T-cell (primary cell): ENCODE data around the gene MAT2A. TPM values are rescaled to one million over a fixed set of nuclear protein-coding genes. Genes with fewer than 3 reads are reported as not detected.

Experiments used
- ATAC-seq, 4 experiments: fragments of 200-7000 bp in 3 of 4; fragments of 150-1000 bp in 1 of 4; cut with Tn5 transposase; replicated peaks in 1 of 4; 1 replicate in 3 of 4; 2 replicates in 1 of 4; pipeline ENCODE4 v1.10.0; 2021; ENCODE audit warnings: moderate library complexity in 3 of 4, mild to moderate bottlenecking in 2 of 4, moderate number of reproducible peaks in 1 of 4
- CTCF ChIA-PET, 2 donors: fragments of 300-600 bp; sonication (Branson Sonifier 250); formaldehyde crosslinking; loops; one replicate each; lab custom pipeline; 2022; ENCODE audit warnings: antibody characterized with exemption in 2 of 2; lab: Charles Lee
- POLR2A ChIA-PET, 2 donors: fragments of 300-600 bp; sonication (Branson Sonifier 250); formaldehyde crosslinking; loops; one replicate each; lab custom pipeline; 2022; ENCODE audit warnings: antibody characterized with exemption in 2 of 2; lab: Charles Lee
- DNase-seq, 35 experiments: peaks; one replicate each; pipeline versions ENCODE4 v3.0.0 to v3.0.0-alpha.2; 2013 to 2023
- H3K27ac ChIP-seq: one replicate; pipeline ENCODE4 v1.5.1; 2013; ENCODE audit warnings: low read length
- H3K27me3 ChIP-seq, 2 experiments: replicated peaks in 1 of 2; 1 replicate in 1 of 2; 2 replicates in 1 of 2; pipeline versions ENCODE4 v1.6.1 to v1.7.0; 2013; ENCODE audit warnings: low read length in 1 of 2, mixed read lengths in 1 of 2; ENCODE audit not compliant: control insufficient read depth in 2 of 2, insufficient read depth in 2 of 2; ENCODE audit errors: extremely low read depth in 1 of 2
- H3K36me3 ChIP-seq, 2 donors: 1 replicate in 1 of 2; 2 replicates in 1 of 2; pipeline versions ENCODE4 v1.6.1 to v1.7.0; 2013; ENCODE audit warnings: low read length in 1 of 2; ENCODE audit not compliant: control insufficient read depth in 2 of 2, insufficient read depth in 1 of 2; ENCODE audit errors: extremely low read depth in 1 of 2
- H3K4me1 ChIP-seq, 2 experiments: 1 replicate in 1 of 2; 2 replicates in 1 of 2; pipeline versions ENCODE4 v1.6.1 to v1.7.0; 2013; ENCODE audit warnings: low read length in 2 of 2, mixed read lengths in 1 of 2; ENCODE audit not compliant: insufficient read depth in 2 of 2, control insufficient read depth in 1 of 2; ENCODE audit errors: extremely low read depth in 1 of 2
- H3K4me3 ChIP-seq, 2 donors: 1 replicate in 1 of 2; 2 replicates in 1 of 2; pipeline versions ENCODE4 v1.5.1 to v1.7.0; 2013; ENCODE audit warnings: mild to moderate bottlenecking in 2 of 2, low read length in 1 of 2, moderate library complexity in 1 of 2; ENCODE audit not compliant: control insufficient read depth in 1 of 2; ENCODE audit errors: extremely low read depth in 1 of 2
- H3K9me3 ChIP-seq: 2 replicates; pipeline ENCODE4 v1.7.0; 2013
- H3K27ac Mint-ChIP-seq, 2 donors: one replicate each; pipeline ENCODE4 v1.8.0; 2020 to 2021; ENCODE audit warnings: mild to moderate bottlenecking in 2 of 2, mixed read lengths in 2 of 2
- H3K27me3 Mint-ChIP-seq, 2 donors: one replicate each; pipeline ENCODE4 v1.8.0; 2021 to 2022; ENCODE audit warnings: mixed read lengths in 2 of 2
- H3K36me3 Mint-ChIP-seq: one replicate; pipeline ENCODE4 v1.8.0; 2021; ENCODE audit warnings: mixed read lengths
- H3K4me1 Mint-ChIP-seq, 3 donors: one replicate each; pipeline ENCODE4 v1.8.0; 2020 to 2022; ENCODE audit warnings: mixed read lengths in 3 of 3, mild to moderate bottlenecking in 1 of 3
- H3K4me3 Mint-ChIP-seq, 3 donors: one replicate each; pipeline ENCODE4 v1.8.0; 2020 to 2022; ENCODE audit warnings: mild to moderate bottlenecking in 3 of 3, mixed read lengths in 3 of 3, moderate library complexity in 3 of 3
- H3K9me3 Mint-ChIP-seq, 3 donors: one replicate each; pipeline ENCODE4 v1.8.0; 2020 to 2022; ENCODE audit warnings: mixed read lengths in 3 of 3
- WGBS: methylation state at CpG from one replicate; pipeline ENCODE4 v1.1.5; 2013; ENCODE audit warnings: missing lambda C conversion rate; ENCODE audit not compliant: insufficient coverage; 5-methylcytosine and 5-hydroxymethylcytosine counted together
- total RNA-seq, 35 experiments: library from RNA in 6 of 35; stranded (reverse) in 6 of 35; fragments of 120-200 nt in 1 of 35; gene quantifications; one replicate each; pipeline versions ENCODE4 v1.2.1 to v1.2.4 and lab custom pipeline; 2013 to 2026

The MAT2A gene
- total RNA-seq, 5 donors from 2014 or later (not counting 1 experiment from before 2014, with no cell fraction given), result 110 to 184 (median 165) TPM

DNA sequence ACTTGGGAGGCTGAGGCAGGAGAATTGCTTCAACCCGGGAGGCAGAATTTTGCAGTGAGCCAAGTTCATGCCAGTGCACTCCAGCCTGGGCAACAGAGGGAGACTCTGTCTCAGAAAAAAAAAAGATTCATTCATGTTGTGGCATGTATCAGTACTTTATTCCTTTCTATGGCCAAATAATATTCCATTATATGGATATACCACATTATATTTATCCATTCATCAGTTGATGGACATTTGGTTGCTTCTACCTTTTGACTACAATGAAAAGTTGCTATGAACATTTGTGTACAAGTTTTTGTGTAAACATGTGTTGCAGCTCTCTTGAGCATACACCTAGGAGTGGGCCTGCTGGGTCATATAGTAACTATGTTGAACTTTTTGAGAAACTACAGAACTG is 9.2 kb upstream of the MAT2A start:
- CTCF ChIA-PET, result no interaction called here

DNA sequence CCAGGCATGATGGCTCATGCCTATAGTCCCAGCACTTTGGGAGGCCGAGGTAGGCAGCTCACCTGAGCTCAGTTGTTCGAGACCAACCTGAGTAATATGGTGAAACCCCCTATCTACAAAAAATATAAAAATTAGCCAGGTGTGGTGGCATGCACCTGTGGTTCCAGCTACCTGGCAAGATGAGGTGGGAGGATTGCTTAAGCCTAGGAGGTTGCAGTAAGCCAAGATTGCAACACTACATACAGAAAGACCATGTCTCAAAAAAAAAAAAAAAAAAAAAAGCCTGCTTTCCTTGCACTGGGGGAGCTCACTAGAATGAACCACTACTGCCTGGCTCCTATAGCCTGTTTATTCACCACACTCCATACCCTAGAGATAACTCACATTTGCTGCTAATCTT is 7.4 kb upstream of the MAT2A start:
- no peak for DNase-seq
- Mint-ChIP-seq H3K36me3 (no peaks in the 10 kb centered on the region), H3K27me3 (peaks cover 4 to 14% of the 10 kb centered on the region in 2 donors), H3K27ac (no peak overlapping the region), H3K4me1 (peaks cover 0 to 4% (median 3%) of the 10 kb centered on the region in 3 donors), H3K4me3 (no peak overlapping the region), H3K9me3 (no peaks in the 10 kb centered on the region)
- ChIA-PET CTCF (interaction anchor here in 1 of 2 donors (0.7 kb wide), 1 partner anchor 111 kb away, joined by 8 read pairs; no protein-coding TSS in a partner anchor), POLR2A (interaction anchor here in 1 of 2 donors (0.6 kb wide), 1 partner anchor 57 kb away, joined by 3 read pairs; no protein-coding TSS in a partner anchor)
- no peaks in the 10 kb centered on the region for H3K4me1 ChIP-seq
- no peaks in the 10 kb centered on the region for H3K9me3 ChIP-seq
- H3K27ac ChIP-seq, result no peak overlapping the region
- H3K36me3 ChIP-seq, result no peaks in the 10 kb centered on the region
- no CpG with 5 or more reads among the region's 2 CpGs for WGBS
- ATAC-seq, result no peak
- no peak overlapping the region for H3K4me3 ChIP-seq
- H3K27me3 ChIP-seq, result peaks cover 0 to 3% of the 10 kb centered on the region in 2 experiments

More for the DNA sequence above, 9.2 kb upstream of the MAT2A start:
- no CpG with 5 or more reads among the region's 1 CpG for WGBS
- DNase-seq (no peak), ATAC-seq (no peak)
- H3K27ac ChIP-seq, result no peak overlapping the region
- Mint-ChIP-seq H3K36me3 (no peaks in the 10 kb centered on the region), H3K9me3 (no peaks in the 10 kb centered on the region), H3K4me1 (no peaks in the 10 kb centered on the region), H3K4me3 (no peak overlapping the region), H3K27me3 (peaks cover 7 to 14% of the 10 kb centered on the region in 2 donors), H3K27ac (no peak overlapping the region)
- H3K4me3 ChIP-seq, result no peak overlapping the region
- no peaks in the 10 kb centered on the region for H3K36me3 ChIP-seq
- H3K9me3 ChIP-seq, result no peaks in the 10 kb centered on the region
- no peaks in the 10 kb centered on the region for H3K4me1 ChIP-seq
- H3K27me3 ChIP-seq, result peaks cover 0 to 3% of the 10 kb centered on the region in 2 experiments
- POLR2A ChIA-PET, result no interaction called here

DNA sequence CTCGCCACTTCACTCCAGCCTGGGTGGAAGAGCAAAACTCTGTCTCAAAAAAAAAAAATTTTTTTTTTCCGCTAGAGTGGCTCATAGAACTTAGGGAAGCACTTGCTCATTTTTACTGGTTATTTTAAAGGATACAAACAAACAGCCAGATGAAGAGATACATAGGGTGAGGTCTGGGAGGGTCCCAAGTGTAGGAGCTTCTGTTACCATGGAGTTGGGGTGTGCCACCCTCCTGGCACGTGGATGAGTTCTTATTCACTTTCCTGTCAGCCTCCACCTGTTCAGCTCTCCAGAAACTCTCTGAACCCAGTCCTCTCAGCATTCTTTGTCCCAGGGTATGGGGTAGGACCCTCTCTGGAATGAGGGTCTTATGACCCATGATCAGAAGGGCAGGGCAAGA is 4.9 kb upstream of the MAT2A start:
- Histone ChIP-seq H3K36me3 (no peaks in the 10 kb centered on the region), H3K9me3 (no peaks in the 10 kb centered on the region), H3K4me1 (peaks cover 9 to 14% of the 10 kb centered on the region in 2 experiments), H3K4me3 (no peak overlapping the region), H3K27me3 (peaks cover 0 to 3% of the 10 kb centered on the region in 2 experiments), H3K27ac (no peak overlapping the region)
- Mint-ChIP-seq H3K4me1 (peaks cover 15 to 17% (median 15%) of the 10 kb centered on the region in 3 donors), H3K4me3 (no peak overlapping the region), H3K27ac (no peak overlapping the region), H3K9me3 (no peaks in the 10 kb centered on the region), H3K36me3 (no peaks in the 10 kb centered on the region), H3K27me3 (no peaks in the 10 kb centered on the region)
- ATAC-seq (no peak), DNase-seq (no peak)
- ChIA-PET POLR2A (interaction anchor here in 1 of 2 donors (0.7 kb wide), 1 partner anchor 45 kb away, joined by 3 read pairs; no protein-coding TSS in a partner anchor), CTCF (interaction anchor here in 1 of 2 donors (8.7 kb wide), 1 partner anchor 17 kb away, joined by 63 read pairs; no protein-coding TSS in a partner anchor)
- 100% methylated on average over 1 of the region's 3 CpGs for WGBS

DNA sequence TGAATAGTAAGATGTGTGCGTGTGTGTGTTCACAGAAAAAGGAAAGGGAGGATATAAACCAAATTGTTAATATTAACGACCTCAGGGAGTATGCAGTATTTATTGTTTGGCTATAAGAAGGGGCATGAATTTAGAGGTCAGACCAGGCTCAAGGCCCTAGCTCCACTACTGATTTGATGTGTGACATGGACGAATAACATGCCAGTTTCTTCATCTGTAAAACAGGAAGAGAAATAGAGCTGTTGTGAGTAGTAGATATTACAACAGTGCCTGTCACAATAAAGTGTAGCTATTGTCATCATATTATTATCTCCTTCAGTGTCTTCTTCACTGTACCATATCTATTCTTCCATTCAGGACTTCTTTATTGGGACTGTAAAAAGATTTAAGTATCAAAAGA is 4.1 kb upstream of the MAT2A start:
- no peak overlapping the region for H3K4me3 ChIP-seq
- ATAC-seq (no peak), DNase-seq (no peak)
- ChIA-PET POLR2A (interaction anchor here in 1 of 2 donors (0.6 kb wide), 1 partner anchor 109 kb away, joined by 3 read pairs; no protein-coding TSS in a partner anchor), CTCF (interaction anchor here in 1 of 2 donors (0.7 to 8.7 kb wide), 3 partner anchors 16 to 62 kb away, joined by 3 to 63 read pairs (median 3); no protein-coding TSS in a partner anchor)
- Mint-ChIP-seq H3K27ac (peak overlapping the region in 1 of 2 donors; percentile 1), H3K4me3 (no peak overlapping the region), H3K9me3 (no peaks in the 10 kb centered on the region), H3K36me3 (no peaks in the 10 kb centered on the region), H3K4me1 (peaks cover 15 to 18% (median 16%) of the 10 kb centered on the region in 3 donors), H3K27me3 (no peaks in the 10 kb centered on the region)
- peaks cover 0 to 3% of the 10 kb centered on the region in 2 experiments for H3K27me3 ChIP-seq
- H3K9me3 ChIP-seq, result no peaks in the 10 kb centered on the region
- no peak overlapping the region for H3K27ac ChIP-seq
- 33% methylated on average over 1 of the region's 3 CpGs for WGBS
- H3K4me1 ChIP-seq, result peaks cover 9 to 17% of the 10 kb centered on the region in 2 experiments
- H3K36me3 ChIP-seq, result no peaks in the 10 kb centered on the region

DNA sequence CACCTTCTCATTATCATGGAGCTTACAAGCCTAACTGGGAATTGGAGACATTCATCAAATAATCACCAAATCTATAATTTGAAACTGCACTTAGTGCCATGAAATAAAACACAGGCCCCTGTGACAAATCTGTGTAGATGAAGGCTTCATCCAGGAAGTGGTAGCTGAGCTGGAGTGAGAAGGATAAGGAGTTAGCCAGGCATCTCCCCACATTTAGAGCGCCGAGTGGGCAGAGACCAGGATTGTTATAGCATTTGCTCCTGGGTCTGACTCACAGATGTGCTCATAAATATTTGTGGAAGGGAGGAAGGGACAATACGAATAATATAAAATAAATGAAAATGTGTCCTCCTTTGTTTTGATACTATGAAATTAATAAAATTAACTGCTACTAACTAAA is 2.5 kb upstream of the MAT2A start:
- H3K27ac ChIP-seq, result no peak overlapping the region
- DNase-seq (no peak), ATAC-seq (no peak)
- Mint-ChIP-seq H3K4me3 (no peak overlapping the region), H3K27me3 (no peaks in the 10 kb centered on the region), H3K36me3 (peaks cover 4% of the 10 kb centered on the region), H3K27ac (peak overlapping the region; percentile 28 to 48), H3K4me1 (peaks cover 29 to 34% (median 30%) of the 10 kb centered on the region in 3 donors), H3K9me3 (no peaks in the 10 kb centered on the region)
- WGBS, result no CpG with 5 or more reads among the region's 3 CpGs
- H3K4me3 ChIP-seq, result no peak overlapping the region
- peaks cover 0 to 7% of the 10 kb centered on the region in 2 donors for H3K36me3 ChIP-seq
- POLR2A ChIA-PET, result interaction anchor here in 1 of 2 donors (0.7 kb wide), 1 partner anchor 182 kb away, joined by 3 read pairs; the partner anchor contains the start of gene ELMOD3
- peaks cover 0 to 3% of the 10 kb centered on the region in 2 experiments for H3K27me3 ChIP-seq
- CTCF ChIA-PET, result interaction anchor here in 1 of 2 donors (1.2 to 8.7 kb wide), 2 partner anchors 14 to 115 kb away, joined by 3 to 63 read pairs; no protein-coding TSS in a partner anchor
- peaks cover 23 to 29% of the 10 kb centered on the region in 2 experiments for H3K4me1 ChIP-seq
- H3K9me3 ChIP-seq, result no peaks in the 10 kb centered on the region

DNA sequence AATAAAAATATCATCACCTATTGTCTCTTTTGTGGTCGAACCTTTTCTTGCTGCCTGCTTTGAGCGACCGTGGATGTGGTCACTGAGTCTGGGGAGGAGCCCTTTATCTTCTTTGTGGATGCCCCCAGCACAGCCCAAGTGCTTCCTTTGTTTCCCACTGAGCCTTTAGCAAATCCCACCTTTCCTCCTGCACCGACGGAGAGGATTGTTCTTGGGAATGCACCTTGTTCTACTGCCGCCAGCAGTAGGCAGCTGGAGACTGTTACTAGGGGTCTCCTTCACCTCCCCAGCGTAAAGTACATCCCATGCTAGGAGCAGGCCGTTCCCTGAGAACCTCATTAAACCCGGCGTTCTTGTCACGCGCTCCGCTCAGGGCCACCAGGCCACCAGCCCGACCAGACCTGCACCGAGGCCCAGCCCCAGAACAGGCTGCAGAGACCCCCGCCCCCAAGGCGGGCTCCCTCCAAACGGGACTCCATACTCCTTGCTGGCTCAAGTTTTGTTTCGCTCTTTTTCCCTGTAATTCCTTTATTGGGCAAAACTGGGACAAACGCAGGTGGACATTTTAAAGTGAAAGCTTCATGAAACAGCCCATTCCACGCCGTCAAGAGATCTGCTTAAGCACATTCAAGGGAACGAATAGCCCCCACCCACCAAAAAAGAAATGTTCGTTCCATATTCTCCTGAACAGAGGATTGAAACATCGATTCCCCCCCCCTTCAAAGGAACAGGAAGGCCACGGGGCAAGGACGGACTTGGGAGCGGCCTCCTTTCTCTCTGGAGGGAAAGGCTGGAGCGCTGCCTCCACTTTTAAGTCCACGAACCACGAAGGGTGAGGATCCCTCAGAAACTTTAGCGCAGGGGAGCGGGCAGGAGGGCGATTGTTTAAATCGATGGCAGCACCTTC is 1.1 kb upstream of the MAT2A start:
- H3K4me1 Mint-ChIP-seq, result peaks cover 41 to 45% (median 44%) of the 10 kb centered on the region in 3 donors
- peak overlapping the region; percentile 92 to 96 (median 94) for H3K4me3 Mint-ChIP-seq
- H3K36me3 Mint-ChIP-seq, result peaks cover 18% of the 10 kb centered on the region
- WGBS, result 2% methylated on average over 28 of the region's 35 CpGs
- Histone ChIP-seq H3K36me3 (peaks cover 0 to 20% of the 10 kb centered on the region in 2 donors), H3K27me3 (no peaks in the 10 kb centered on the region), H3K4me1 (peaks cover 23 to 31% of the 10 kb centered on the region in 2 experiments), H3K4me3 (peak overlapping the region; percentile 97 to 100), H3K9me3 (no peaks in the 10 kb centered on the region), H3K27ac (peak overlapping the region; percentile 78)
- no peaks in the 10 kb centered on the region for H3K27me3 Mint-ChIP-seq
- DNase-seq, result peak in 11 of 35 experiments; percentile 5 to 40 (median 9)
- POLR2A ChIA-PET, result interaction anchor here (0.5 to 0.9 kb wide), 4 partner anchors 20 to 455 kb away, joined by 3 read pairs; no protein-coding TSS in a partner anchor
- H3K9me3 Mint-ChIP-seq, result no peaks in the 10 kb centered on the region
- CTCF ChIA-PET, result interaction anchor here in 1 of 2 donors (0.5 to 8.7 kb wide), 3 partner anchors 13 to 284 kb away, joined by 5 to 63 read pairs (median 15); partner anchors contain the start of gene SH2D6
- H3K27ac Mint-ChIP-seq, result peak overlapping the region; percentile 93 to 95
- ATAC-seq, result peak in 1 of 4 experiments; percentile 3
